Ovary (tissue), 3 donors: Measurements from ENCODE around the gene ANO7.

Experiments used
- CTCF ChIP-seq, 3 donors: fragments of 450-650 bp in 2 of 3; fragments of 200-600 bp in 1 of 3; IDR thresholded peaks; one replicate each; pipeline versions ENCODE4 v1.5.1 to v1.8.0; 2016 to 2022; ENCODE audit warnings: antibody characterized with exemption in 3 of 3, mild to moderate bottlenecking in 1 of 3
- POLR2A ChIP-seq: fragments of 450-650 bp; IDR thresholded peaks from one replicate; pipeline ENCODE4 v1.6.1; 2017; ENCODE audit warnings: antibody characterized with exemption, mild to moderate bottlenecking, moderate library complexity
- donor health status: DM: no; HTN: no; CAD: no.

- TF ChIP-seq POLR2A (no peak), CTCF (IDR thresholded peaks at IDR 0.05) (no peak)
Measured at GRCh38 chr2:241234066-241234790, 45.8 kb downstream of the ANO7 start.
